Activated CD4-positive, CD25-positive, alpha-beta regulatory T cell treated with anti-CD3 and anti-CD28 coated beads, Interleukin-2, amount 50 U/mL, for 72 hours (primary cell): ENCODE results near the gene CREB3L2.

Source experiments
- DNase-seq: peaks from one replicate; pipeline ENCODE4 v3.0.0; 2021

CREB3L2 gene

GRCh38 chr7:137949416-137950262, 52.2 kb downstream of the CREB3L2 start:
- no peak for DNase-seq

- DNase-seq, result no peak
Observed at GRCh38 chr7:137948845-137949330, 53.0 kb downstream of the CREB3L2 start.

- no peak for DNase-seq
Observed at GRCh38 chr7:137948083-137948844, 53.6 kb downstream of the CREB3L2 start.

- DNase-seq, result no peak
Observed at GRCh38 chr7:137947046-137947445, 54.8 kb downstream of the CREB3L2 start.

- DNase-seq, result no peak
Observed at GRCh38 chr7:137946011-137946410, 55.9 kb downstream of the CREB3L2 start.

GRCh38 chr7:137944168-137944567, 57.7 kb downstream of the CREB3L2 start:
- no peak for DNase-seq

GRCh38 chr7:137943132-137943551, 58.7 kb downstream of the CREB3L2 start:
- DNase-seq, result no peak

- no peak for DNase-seq
Observed at GRCh38 chr7:137942484-137943115, 59.3 kb downstream of the CREB3L2 start.

GRCh38 chr7:137940656-137941518, 61.0 kb downstream of the CREB3L2 start:
- DNase-seq, result no peak

- DNase-seq, result no peak
Observed at GRCh38 chr7:137940218-137940617, 61.7 kb downstream of the CREB3L2 start.

GRCh38 chr7:137937202-137937560, 64.7 kb downstream of the CREB3L2 start:
- no peak for DNase-seq

- no peak for DNase-seq
Observed at GRCh38 chr7:137936509-137937201, 65.2 kb downstream of the CREB3L2 start.

- DNase-seq, result no peak
Observed at GRCh38 chr7:137935884-137936508, 65.9 kb downstream of the CREB3L2 start.

GRCh38 chr7:137934941-137935883, 66.7 kb downstream of the CREB3L2 start:
- DNase-seq, result no peak

- no peak for DNase-seq
Observed at GRCh38 chr7:137934176-137934826, 67.6 kb downstream of the CREB3L2 start.

GRCh38 chr7:137933270-137934017, 68.4 kb downstream of the CREB3L2 start:
- DNase-seq, result no peak

GRCh38 chr7:137932881-137933269, 69.0 kb downstream of the CREB3L2 start:
- DNase-seq, result no peak

GRCh38 chr7:137931823-137932222, 70.1 kb downstream of the CREB3L2 start:
- DNase-seq, result no peak

GRCh38 chr7:137930581-137930980, 71.3 kb downstream of the CREB3L2 start:
- no peak for DNase-seq
